Mesenchymal stem cell (in vitro differentiated cells and primary cell): ENCODE results near the gene TBC1D8.

Experiments
- DNase-seq: peaks from one replicate; pipeline ENCODE4 v3.0.0-alpha.2; 2013
- H2AFZ ChIP-seq: one replicate; pipeline ENCODE4 v1.6.1; 2013; ENCODE audit warnings: low read depth, mild to moderate bottlenecking, control low read depth, inconsistent platforms, low read length, moderate library complexity
- H2AK5ac ChIP-seq: 2 replicates; pipeline ENCODE4 v1.6.1; 2013; ENCODE audit warnings: low read length, moderate library complexity, mild to moderate bottlenecking, inconsistent platforms; ENCODE audit not compliant: severe bottlenecking
- H2BK120ac ChIP-seq: one replicate; pipeline ENCODE4 v1.6.1; 2013; ENCODE audit warnings: low read depth, mild to moderate bottlenecking, inconsistent platforms, low read length, moderate library complexity
- H2BK12ac ChIP-seq, 2 experiments: one replicate each; pipeline ENCODE4 v1.6.1; 2013; ENCODE audit warnings: inconsistent platforms in 2 of 2, low read length in 2 of 2, mild to moderate bottlenecking in 2 of 2, moderate library complexity in 2 of 2, control low read depth in 1 of 2
- H2BK15ac ChIP-seq: one replicate; pipeline ENCODE4 v1.6.1; 2013; ENCODE audit warnings: mild to moderate bottlenecking, low read depth, inconsistent platforms; ENCODE audit not compliant: poor library complexity, severe bottlenecking
- H2BK5ac ChIP-seq: 2 replicates; pipeline ENCODE4 v1.6.1; 2013; ENCODE audit warnings: low read depth, mild to moderate bottlenecking, low read length, control low read depth, inconsistent platforms; ENCODE audit not compliant: poor library complexity, severe bottlenecking
- H3K14ac ChIP-seq, 2 experiments: one replicate each; pipeline ENCODE4 v1.6.1; 2013; ENCODE audit warnings: inconsistent platforms in 2 of 2, low read length in 2 of 2, control low read depth in 1 of 2, mild to moderate bottlenecking in 1 of 2, moderate library complexity in 1 of 2
- H3K18ac ChIP-seq, 2 experiments: one replicate each; pipeline ENCODE4 v1.6.1; 2013; ENCODE audit warnings: inconsistent platforms in 2 of 2, low read length in 2 of 2, control low read depth in 1 of 2, low read depth in 1 of 2, mild to moderate bottlenecking in 1 of 2
- H3K23ac ChIP-seq, 2 experiments: one replicate each; pipeline ENCODE4 v1.6.1; 2013; ENCODE audit warnings: inconsistent platforms in 2 of 2, low read length in 2 of 2, mild to moderate bottlenecking in 2 of 2, moderate library complexity in 2 of 2, control low read depth in 1 of 2
- H3K27ac ChIP-seq: 2 replicates; pipeline ENCODE4 v1.5.1; 2013; ENCODE audit warnings: mild to moderate bottlenecking, moderate library complexity, low read length, control low read depth, inconsistent platforms; ENCODE audit not compliant: poor library complexity, severe bottlenecking
- H3K27me3 ChIP-seq, 2 experiments: 2 replicates each; pipeline versions ENCODE4 v1.6.1 to v1.7.0; 2013; ENCODE audit warnings: low read length in 2 of 2, mild to moderate bottlenecking in 2 of 2, moderate library complexity in 2 of 2, control low read depth in 1 of 2, inconsistent platforms in 1 of 2; ENCODE audit not compliant: control insufficient read depth in 1 of 2, insufficient read depth in 1 of 2
- H3K36me3 ChIP-seq, 2 experiments: 2 replicates each; pipeline versions ENCODE4 v1.6.1 to v1.7.0; 2013; ENCODE audit warnings: low read length in 2 of 2, control low read depth in 1 of 2, inconsistent platforms in 1 of 2, low read depth in 1 of 2, mild to moderate bottlenecking in 1 of 2; ENCODE audit not compliant: insufficient read depth in 2 of 2, control insufficient read depth in 1 of 2
- H3K4ac ChIP-seq, 2 experiments: one replicate each; pipeline ENCODE4 v1.6.1; 2013; ENCODE audit warnings: inconsistent platforms in 2 of 2, low read length in 2 of 2, mild to moderate bottlenecking in 2 of 2, moderate library complexity in 2 of 2, control low read depth in 1 of 2, low read depth in 1 of 2
- H3K4me1 ChIP-seq: 2 replicates; pipeline ENCODE4 v1.6.1; 2013; ENCODE audit warnings: low read depth, low read length, control low read depth; ENCODE audit not compliant: control insufficient read depth, insufficient read depth
- H3K4me2 ChIP-seq: 2 replicates; pipeline ENCODE4 v1.6.1; 2013; ENCODE audit warnings: low read length, mild to moderate bottlenecking, inconsistent platforms; ENCODE audit not compliant: poor library complexity, severe bottlenecking
- H3K4me3 ChIP-seq, 2 experiments: 2 replicates each; pipeline versions ENCODE4 v1.5.1 to v1.7.0; 2013; ENCODE audit warnings: low read length in 2 of 2, mild to moderate bottlenecking in 2 of 2, control low read depth in 1 of 2, low read depth in 1 of 2; ENCODE audit not compliant: insufficient read depth in 1 of 2
- H3K79me1 ChIP-seq: replicated peaks from 2 replicates; pipeline ENCODE4 v1.6.1; 2013; ENCODE audit warnings: mild to moderate bottlenecking, control low read depth, low read length, inconsistent platforms; ENCODE audit not compliant: poor library complexity, severe bottlenecking
- H3K9ac ChIP-seq: 2 replicates; pipeline ENCODE4 v1.7.0; 2013; ENCODE audit warnings: mild to moderate bottlenecking, low read length, moderate library complexity
- H3K9me3 ChIP-seq: 2 replicates; pipeline ENCODE4 v1.7.0; 2013; ENCODE audit warnings: mild to moderate bottlenecking, low read length; ENCODE audit not compliant: control insufficient read depth
- H4K8ac ChIP-seq: one replicate; pipeline ENCODE4 v1.6.1; 2013; ENCODE audit warnings: inconsistent platforms, mild to moderate bottlenecking, low read length, moderate library complexity
- H4K91ac ChIP-seq: one replicate; pipeline ENCODE4 v1.6.1; 2013; ENCODE audit warnings: mild to moderate bottlenecking, low read length, inconsistent platforms
- WGBS: methylation state at CpG from one replicate; pipeline ENCODE4 v1.1.7; 2013; ENCODE audit warnings: mixed read lengths; 5-methylcytosine and 5-hydroxymethylcytosine counted together

TBC1D8 gene

DNA sequence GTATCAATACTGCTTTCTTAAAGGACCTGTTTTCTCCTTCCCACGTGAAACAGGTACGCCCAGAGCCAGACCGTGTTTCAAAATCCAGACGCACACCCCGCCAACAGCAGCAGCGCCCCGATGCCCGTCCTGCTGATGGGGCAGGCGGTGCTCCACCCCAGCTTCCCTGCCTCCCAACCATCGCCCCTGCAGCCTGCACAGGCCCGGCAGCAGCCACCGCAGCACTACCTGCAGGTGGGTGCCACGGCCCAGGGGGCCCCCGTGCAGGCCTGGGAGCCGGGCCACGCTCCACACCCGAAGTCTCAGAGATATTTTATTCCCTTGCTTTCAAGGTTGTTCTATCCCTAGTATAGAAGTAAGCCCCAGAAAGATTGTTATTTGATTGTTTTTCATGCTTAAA lies 157.9 kb downstream of the TBC1D8 start:
- Histone ChIP-seq H2AK5ac (no peak overlapping the region), H3K36me3 (peaks cover 0 to 27% of the 10 kb centered on the region in 2 experiments), H3K14ac (no peak overlapping the region), H2AFZ (no peak overlapping the region), H2BK5ac (no peak overlapping the region), H3K4ac (no peak overlapping the region), H4K91ac (no peak overlapping the region), H4K8ac (no peak overlapping the region), H3K9me3 (no peaks in the 10 kb centered on the region), H2BK15ac (no peak overlapping the region), H3K79me1 (no peaks in the 10 kb centered on the region), H3K4me3 (no peak overlapping the region), H3K4me2 (no peak overlapping the region), H2BK12ac (no peak overlapping the region), H2BK120ac (no peak overlapping the region), H3K9ac (no peak overlapping the region), H3K27me3 (peaks cover 0 to 5% of the 10 kb centered on the region in 2 experiments), H3K18ac (no peak overlapping the region), H3K4me1 (no peaks in the 10 kb centered on the region), H3K27ac (no peak overlapping the region), H3K23ac (no peak overlapping the region)
- no peak for DNase-seq
- WGBS, result 93% methylated on average over 17 of the region's 17 CpGs

DNA sequence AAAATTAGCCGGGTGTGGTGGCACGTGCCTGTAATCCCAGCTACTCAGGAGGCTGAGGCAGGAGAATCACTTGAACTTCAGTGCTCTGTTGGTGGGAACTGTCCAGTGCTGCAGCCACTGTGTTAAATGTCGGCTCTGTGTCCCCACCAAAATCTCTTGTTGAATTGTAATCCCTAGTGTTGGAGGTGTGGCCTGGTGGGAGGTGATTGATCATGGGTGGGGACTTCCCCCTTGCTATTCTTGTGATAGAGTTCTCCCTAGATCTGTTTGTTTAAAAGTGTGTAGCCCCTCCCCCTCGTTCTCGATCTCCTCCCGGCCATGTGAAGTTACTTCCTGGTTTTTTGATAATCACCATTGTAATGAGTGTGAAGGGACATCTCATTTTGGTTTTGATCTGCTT lies 158.9 kb downstream of the TBC1D8 start:
- Histone ChIP-seq H3K27ac (no peak overlapping the region), H2BK5ac (no peak overlapping the region), H3K9ac (no peak overlapping the region), H2BK12ac (no peak overlapping the region), H3K9me3 (no peaks in the 10 kb centered on the region), H3K23ac (no peak overlapping the region), H2AFZ (no peak overlapping the region), H2BK15ac (no peak overlapping the region), H4K91ac (no peak overlapping the region), H2BK120ac (no peak overlapping the region), H3K14ac (no peak overlapping the region), H3K4me1 (no peaks in the 10 kb centered on the region), H3K4me3 (no peak overlapping the region), H3K4me2 (no peak overlapping the region), H4K8ac (no peak overlapping the region), H3K4ac (no peak overlapping the region), H3K79me1 (no peaks in the 10 kb centered on the region), H3K18ac (no peak overlapping the region), H3K36me3 (peaks cover 0 to 34% of the 10 kb centered on the region in 2 experiments), H2AK5ac (no peak overlapping the region), H3K27me3 (peaks cover 0 to 5% of the 10 kb centered on the region in 2 experiments)
- no peak for DNase-seq
- 91% methylated on average over 6 of the region's 6 CpGs for WGBS

- no peak for DNase-seq
- no peaks in the 10 kb centered on the region for H3K4me1 ChIP-seq
- no peak overlapping the region for H2AK5ac ChIP-seq
- no peak overlapping the region for H3K18ac ChIP-seq
- H4K91ac ChIP-seq, result no peak overlapping the region
- H2BK15ac ChIP-seq, result no peak overlapping the region
- no peak overlapping the region for H3K4me2 ChIP-seq
- H3K14ac ChIP-seq, result no peak overlapping the region
- no peak overlapping the region for H3K9ac ChIP-seq
- H3K4me3 ChIP-seq, result no peak overlapping the region
- H3K4ac ChIP-seq, result no peak overlapping the region
- H3K79me1 ChIP-seq, result no peaks in the 10 kb centered on the region
- peaks cover 0 to 5% of the 10 kb centered on the region in 2 experiments for H3K27me3 ChIP-seq
- H3K27ac ChIP-seq, result no peak overlapping the region
- H3K9me3 ChIP-seq, result no peaks in the 10 kb centered on the region
- no peak overlapping the region for H2AFZ ChIP-seq
- H2BK5ac ChIP-seq, result no peak overlapping the region
- H3K23ac ChIP-seq, result no peak overlapping the region
- peaks cover 0 to 34% of the 10 kb centered on the region in 2 experiments for H3K36me3 ChIP-seq
- no peak overlapping the region for H2BK120ac ChIP-seq
- 96% methylated on average over 5 of the region's 5 CpGs for WGBS
- H4K8ac ChIP-seq, result no peak overlapping the region
- no peak overlapping the region for H2BK12ac ChIP-seq
These were observed 159.8 kb downstream of the TBC1D8 start for GRCh38 chr2:100991404-100991773.

DNA sequence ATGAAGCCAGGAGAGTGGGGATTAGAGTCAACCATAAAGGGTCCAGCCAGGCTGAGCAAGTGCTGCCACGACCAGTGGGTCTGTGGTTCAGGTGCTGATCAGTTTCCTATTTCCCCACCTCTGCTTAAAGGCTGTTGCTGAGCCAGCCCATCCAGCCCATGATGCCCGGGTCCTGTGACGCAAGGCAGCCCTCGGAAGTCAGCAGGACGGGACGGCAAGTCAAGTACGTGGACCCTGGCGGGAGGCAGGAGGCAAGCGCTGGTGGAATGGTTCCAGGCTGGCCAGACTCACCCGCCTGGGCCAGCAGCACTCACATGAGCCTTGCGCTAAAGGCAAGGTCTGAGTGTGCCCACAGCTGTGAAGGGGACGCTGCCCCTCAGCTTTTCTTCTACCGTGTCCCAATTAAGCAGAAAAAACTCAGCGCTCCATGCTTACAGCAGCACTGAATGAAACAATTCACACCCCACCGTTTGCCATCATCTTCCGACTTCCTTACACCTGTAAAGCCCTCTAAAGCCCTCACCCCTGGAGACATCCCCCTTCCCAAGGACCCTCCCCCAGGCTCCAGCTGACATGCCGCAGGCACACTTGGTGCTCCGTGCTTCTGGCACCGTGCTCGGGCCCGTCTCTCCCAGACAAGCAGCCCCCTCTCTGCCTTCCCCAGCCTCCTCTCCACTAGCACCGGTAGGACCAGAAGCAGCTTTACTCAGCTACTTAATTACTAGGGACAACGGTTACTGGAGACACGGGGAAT lies 160.4 kb downstream of the TBC1D8 start:
- no peaks in the 10 kb centered on the region for H3K79me1 ChIP-seq

More for the DNA sequence above, 160.4 kb downstream of the TBC1D8 start:
- no peak overlapping the region for H3K14ac ChIP-seq
- DNase-seq, result no peak
- H3K4ac ChIP-seq, result peak overlapping the region in 1 of 2 experiments; percentile 17
- peaks cover 0 to 31% of the 10 kb centered on the region in 2 experiments for H3K36me3 ChIP-seq
- WGBS, result 87% methylated on average over 23 of the region's 24 CpGs
- H2AK5ac ChIP-seq, result no peak overlapping the region
- H3K4me2 ChIP-seq, result no peak overlapping the region
- H2BK15ac ChIP-seq, result no peak overlapping the region
- H3K23ac ChIP-seq, result peak overlapping the region in 1 of 2 experiments; percentile 3
- peak overlapping the region; percentile 53 for H4K91ac ChIP-seq
- no peak overlapping the region for H2BK5ac ChIP-seq
- H3K9ac ChIP-seq, result no peak overlapping the region
- H3K27me3 ChIP-seq, result peaks cover 0 to 5% of the 10 kb centered on the region in 2 experiments
- H3K4me3 ChIP-seq, result no peak overlapping the region
- H3K18ac ChIP-seq, result no peak overlapping the region
- H2AFZ ChIP-seq, result no peak overlapping the region
- no peaks in the 10 kb centered on the region for H3K4me1 ChIP-seq
- no peak overlapping the region for H3K27ac ChIP-seq
- H2BK120ac ChIP-seq, result no peak overlapping the region
- no peaks in the 10 kb centered on the region for H3K9me3 ChIP-seq
- no peak overlapping the region for H2BK12ac ChIP-seq
- H4K8ac ChIP-seq, result no peak overlapping the region
